HG02798 (cell line): ENCODE data around the gene TMEM19.

Experiments
- ATAC-seq: cut with Tn5 transposase; IDR thresholded peaks from one replicate; pipeline ENCODE4 v1.9.1; 2021; ENCODE audit warnings: mild to moderate bottlenecking; ENCODE audit not compliant: unreplicated experiment, poor library complexity

TMEM19 gene

GRCh38 chr12:71708658-71709057 is 22.8 kb downstream of the TMEM19 start:
- no peak for ATAC-seq

GRCh38 chr12:71710276-71711125 is 24.6 kb downstream of the TMEM19 start:
- no peak for ATAC-seq

GRCh38 chr12:71718611-71719010 is 32.7 kb downstream of the TMEM19 start:
- no peak for ATAC-seq

GRCh38 chr12:71719647-71720370 is 33.9 kb downstream of the TMEM19 start:
- no peak for ATAC-seq

- ATAC-seq = no peak
These were observed 36.1 kb downstream of the TMEM19 start for GRCh38 chr12:71721783-71722505.

- no peak for ATAC-seq
These were observed 39.1 kb downstream of the TMEM19 start for GRCh38 chr12:71725011-71725410.

- ATAC-seq = no peak
These were observed 40.7 kb downstream of the TMEM19 start for GRCh38 chr12:71726548-71726947.

GRCh38 chr12:71727958-71728357 is 42.1 kb downstream of the TMEM19 start:
- ATAC-seq = no peak

- ATAC-seq = no peak
These were observed 45.1 kb downstream of the TMEM19 start for GRCh38 chr12:71730936-71731335.

- no peak for ATAC-seq
These were observed 45.8 kb downstream of the TMEM19 start for GRCh38 chr12:71731439-71732356.

- no peak for ATAC-seq
These were observed 46.5 kb downstream of the TMEM19 start for GRCh38 chr12:71732357-71732712.

GRCh38 chr12:71737197-71737596 is 51.3 kb downstream of the TMEM19 start:
- ATAC-seq = no peak

- no peak for ATAC-seq
These were observed 57.1 kb downstream of the TMEM19 start for GRCh38 chr12:71742998-71743397.

- ATAC-seq = no peak
These were observed 58.8 kb downstream of the TMEM19 start for GRCh38 chr12:71744522-71745300.

- ATAC-seq = peak; percentile 93
These were observed 61.2 kb downstream of the TMEM19 start for GRCh38 chr12:71746974-71747611.

GRCh38 chr12:71748081-71748850 is 62.4 kb downstream of the TMEM19 start:
- ATAC-seq = no peak

- ATAC-seq = no peak
These were observed 63.8 kb downstream of the TMEM19 start for GRCh38 chr12:71749666-71750065.

- no peak for ATAC-seq
These were observed 67.0 kb downstream of the TMEM19 start for GRCh38 chr12:71752891-71753290.
